K562 (cell line): Measurements from ENCODE around the gene MVK. TPM values are rescaled to one million over a fixed set of nuclear protein-coding genes. Genes with fewer than 3 reads are reported as not detected.

Experiments
- ATAC-seq: fragments of 200-7000 bp; cut with Tn5 transposase; 3 replicates; pipeline ENCODE4 v1.9.1; 2020; ENCODE audit warnings: moderate library complexity
- BruUV-seq: library from RNA; stranded (reverse); fragments of 400-500 nt; replicated peaks from 2 replicates; lab custom pipeline; 2021; lab: Mats Ljungman, UMichigan
- CTCF ChIA-PET: fragments of 300-600 bp; formaldehyde crosslinking; extraction: SDS; loops from one replicate; lab custom pipeline; 2021; ENCODE audit warnings: low intra/inter-chr PET ratio; lab: Yijun Ruan, JAX
- POLR2A ChIA-PET: fragments of 300-600, 350-650 bp; sonication (Branson Sonifier 250); formaldehyde crosslinking; extraction: SDS; loops from one replicate; lab custom pipeline; 2021; ENCODE audit warnings: antibody characterized with exemption, inconsistent platforms; lab: Yijun Ruan, JAX
- DNase-seq, 4 experiments: peaks; one replicate each; pipeline versions ENCODE4 v3.0.0 to v3.0.0-alpha.2; 2011 to 2018; ENCODE audit warnings: low spot score in 3 of 4, mixed read lengths in 3 of 4; ENCODE audit errors: extremely low read depth in 1 of 4
- FAIRE-seq: peaks from 2 replicates; lab custom pipeline; 2011; peaks lifted over from hg19 to GRCh38; lab: Jason Lieb, UNC
- H2AFZ ChIP-seq: 2 replicates; pipeline ENCODE4 v1.6.0; 2011; ENCODE audit warnings: low read depth, low read length, control low read depth, inconsistent platforms
- H3K27ac ChIP-seq: fragments of 200-600 bp; 3 replicates; pipeline ENCODE4 v1.8.0; 2011; ENCODE audit warnings: low read depth, mild to moderate bottlenecking, control low read depth, inconsistent platforms, low read length, moderate library complexity, mixed read lengths; ENCODE audit errors: extremely low read depth
- H3K27me3 ChIP-seq, 2 experiments: fragments of 300-600 bp in 1 of 2; 2 replicates in 1 of 2; 3 replicates in 1 of 2; pipeline versions ENCODE4 v1.6.0 to v1.8.0; 2011; ENCODE audit warnings: inconsistent platforms in 2 of 2, low read length in 2 of 2, mild to moderate bottlenecking in 1 of 2, mixed read lengths in 1 of 2, moderate library complexity in 1 of 2; ENCODE audit not compliant: control insufficient read depth in 2 of 2, insufficient read depth in 2 of 2
- H3K36me3 ChIP-seq: fragments of 300-600 bp; 3 replicates; pipeline ENCODE4 v1.8.0; 2011; ENCODE audit warnings: mild to moderate bottlenecking, low read length, inconsistent platforms; ENCODE audit not compliant: control insufficient read depth, insufficient read depth
- H3K4me1 ChIP-seq, 2 experiments: fragments of 200-600 bp in 1 of 2; replicated peaks in 1 of 2; 2 replicates in 1 of 2; 3 replicates in 1 of 2; pipeline versions ENCODE4 v1.5.1 to v1.8.0; 2011; ENCODE audit warnings: inconsistent platforms in 2 of 2, low read length in 2 of 2, mild to moderate bottlenecking in 1 of 2, mixed read lengths in 1 of 2, moderate library complexity in 1 of 2; ENCODE audit not compliant: control insufficient read depth in 2 of 2, insufficient read depth in 2 of 2
- H3K4me2 ChIP-seq: 2 replicates; pipeline ENCODE4 v1.6.1; 2011; ENCODE audit warnings: low read length, control low read depth, inconsistent platforms, mixed read lengths; ENCODE audit not compliant: insufficient read depth
- H3K4me3 ChIP-seq: fragments of 200-600 bp; sonication (generic), shearing (Covaris generic); 2 replicates; pipeline ENCODE4 v1.5.1; 2016; ENCODE audit warnings: control low read depth, inconsistent platforms
- H3K79me2 ChIP-seq: fragments of 200-600 bp; 3 replicates; pipeline ENCODE4 v1.8.0; 2011; ENCODE audit warnings: low read length, inconsistent platforms; ENCODE audit not compliant: control insufficient read depth, insufficient read depth
- H3K9ac ChIP-seq, 2 experiments: 2 replicates each; pipeline versions ENCODE4 v1.6.0 to v1.6.1; 2011; ENCODE audit warnings: low read depth in 2 of 2, low read length in 2 of 2, control low read depth in 1 of 2, inconsistent platforms in 1 of 2, mild to moderate bottlenecking in 1 of 2, mixed read lengths in 1 of 2; ENCODE audit not compliant: insufficient read depth in 1 of 2
- H3K9me1 ChIP-seq: one replicate; pipeline ENCODE4 v1.6.0; 2011; ENCODE audit warnings: inconsistent platforms, mild to moderate bottlenecking, low read length, moderate library complexity; ENCODE audit not compliant: control insufficient read depth, insufficient read depth
- H3K9me3 ChIP-seq: replicated peaks from 2 replicates; pipeline ENCODE4 v1.5.1; 2011; ENCODE audit warnings: low read depth, low read length, inconsistent platforms; ENCODE audit not compliant: control insufficient read depth, insufficient read depth
- H4K20me1 ChIP-seq: replicated peaks from 2 replicates; pipeline ENCODE4 v1.6.1; 2011; ENCODE audit warnings: low read length, inconsistent platforms, mixed read lengths; ENCODE audit not compliant: control insufficient read depth, insufficient read depth
- BRF1 ChIP-seq: IDR thresholded peaks from 3 replicates; pipeline ENCODE4 v1.6.1; 2011; ENCODE audit warnings: borderline replicate concordance, mild to moderate bottlenecking; ENCODE audit not compliant: insufficient read length; ENCODE audit errors: extremely low read depth
- BRF2 ChIP-seq: IDR thresholded peaks from 3 replicates; pipeline ENCODE4 v1.6.1; 2011; ENCODE audit warnings: borderline replicate concordance, mild to moderate bottlenecking; ENCODE audit not compliant: insufficient read length, insufficient read depth
- ERF ChIP-seq: fragments of 450-650 bp; formaldehyde crosslinking; IDR thresholded peaks from 2 replicates; pipeline ENCODE4 v1.4.0; 2020; ENCODE audit warnings: mild to moderate bottlenecking, mixed read lengths
- GMEB1 ChIP-seq: fragments of 250-450 bp; sonication (Bioruptor Pico); IDR thresholded peaks from 2 replicates; pipeline ENCODE4 v1.4.0; 2020; ENCODE audit warnings: mild to moderate bottlenecking
- HDAC1 ChIP-seq, 2 experiments: fragments of 450-650 bp; IDR thresholded peaks; 2 replicates each; pipeline ENCODE4 v1.6.1; 2016 to 2017; ENCODE audit warnings: inconsistent platforms in 1 of 2, mild to moderate bottlenecking in 1 of 2, moderate library complexity in 1 of 2
- HMG20A ChIP-seq: fragments of 450-650 bp; formaldehyde crosslinking; conservative IDR thresholded peaks from 2 replicates; pipeline ENCODE4 v1.4.0; 2020; ENCODE audit warnings: mild to moderate bottlenecking, mixed read lengths
- HNRNPUL1 ChIP-seq: fragments of 200-400 bp; formaldehyde crosslinking; IDR thresholded peaks from 2 replicates; pipeline ENCODE4 v1.6.1; 2017; ENCODE audit warnings: low read length
- LEF1 ChIP-seq: fragments of 450-650 bp; IDR thresholded peaks from 2 replicates; pipeline ENCODE4 v1.6.1; 2016; ENCODE audit warnings: mild to moderate bottlenecking
- MAX ChIP-seq: sonication (generic); formaldehyde crosslinking; IDR thresholded peaks from 2 replicates; pipeline ENCODE4 v1.9.0; 2022; ENCODE audit warnings: mild to moderate bottlenecking, missing genetic modification reagents
- MNT ChIP-seq, 2 experiments: fragments of 450-650 bp; conservative IDR thresholded peaks; 2 replicates each; pipeline ENCODE4 v1.6.1; 2017; ENCODE audit warnings: mild to moderate bottlenecking in 2 of 2, moderate library complexity in 2 of 2
- PHTF2 ChIP-seq: fragments of 250-450 bp; sonication (Bioruptor Pico); IDR thresholded peaks from 2 replicates; pipeline ENCODE4 v1.5.0; 2021; ENCODE audit warnings: mild to moderate bottlenecking
- RBM22 ChIP-seq: fragments of 200-400 bp; formaldehyde crosslinking; IDR thresholded peaks from 2 replicates; pipeline ENCODE4 v1.6.1; 2018; ENCODE audit warnings: low read length, low read depth; ENCODE audit not compliant: poor library complexity, severe bottlenecking
- RFX1 ChIP-seq: fragments of 450-650 bp; IDR thresholded peaks from 2 replicates; pipeline ENCODE4 v1.6.1; 2016; ENCODE audit warnings: mild to moderate bottlenecking, moderate library complexity
- SETDB1 ChIP-seq: IDR thresholded peaks from one replicate; pipeline ENCODE4 v1.6.1; 2012; ENCODE audit warnings: low read length, control low read depth, inconsistent platforms
- ZBTB5 ChIP-seq: fragments of 450-650 bp; IDR thresholded peaks from 2 replicates; pipeline ENCODE4 v1.6.1; 2017; ENCODE audit warnings: antibody characterized with exemption
- ZNF143 ChIP-seq: sonication (generic); formaldehyde crosslinking; IDR thresholded peaks from 2 replicates; pipeline ENCODE4 v1.9.0; 2022; ENCODE audit warnings: mild to moderate bottlenecking, missing genetic modification reagents
- ZNF431 ChIP-seq: sonication (generic); formaldehyde crosslinking; IDR thresholded peaks from 2 replicates; pipeline ENCODE4 v1.8.0; 2022; ENCODE audit warnings: mild to moderate bottlenecking, missing genetic modification reagents
- ZNF696 ChIP-seq: fragments of 250-450 bp; sonication (Bioruptor Pico); conservative IDR thresholded peaks from 2 replicates; pipeline ENCODE4 v1.4.0; 2020; ENCODE audit warnings: mild to moderate bottlenecking, moderate library complexity
- WGBS: fragments of 100-300 bp; shearing (Covaris generic); methylation state at CpG from one replicate; pipeline ENCODE4 v1.1.6; 2016; ENCODE audit warnings: low coverage, mixed read lengths; ENCODE audit not compliant: insufficient coverage; ENCODE audit errors: missing lambda C conversion rate; 5-methylcytosine and 5-hydroxymethylcytosine counted together
- in situ Hi-C: fragments of 300-500 bp; cut with MboI; formaldehyde crosslinking; loops from 4 replicates; pipeline ENCODE4 v1.15.0; 2018; ENCODE audit warnings: inconsistent platforms, mixed read lengths
- intact Hi-C: fragments of 100-400 bp; cut with micrococcal nuclease; formaldehyde crosslinking; loops from 2 replicates; pipeline ENCODE4 v1.14.2; 2022
- polyA plus RNA-seq, 8 experiments: library from polyadenylated mRNA; depleted of rRNA in 4 of 8; stranded (reverse) in 5 of 8; unstranded in 3 of 8; fragments of >200 nt; fragmentation: Nextera tagmentation in 2 of 8; fragmentation: Illumina TruSeq in 1 of 8; extraction: Ambion mirVana in 2 of 8; extraction: Trizol in 1 of 8; gene quantifications; 2 replicates each; pipeline versions ENCODE4 v1.2.1 to v1.2.3, GENCODE V29; 2011 to 2014; ENCODE audit warnings: inconsistent platforms in 1 of 8, missing spikeins in 1 of 8
- total RNA-seq, 7 experiments: library from RNA; depleted of rRNA in 6 of 7; stranded (reverse); fragments of >200 nt in 6 of 7; fragmentation: Illumina TruSeq in 2 of 7; extraction: Trizol in 2 of 7; gene quantifications; 2 replicates each; pipeline versions ENCODE4 v1.2.1 to v1.2.3, GENCODE V29; 2011 to 2021; ENCODE audit warnings: low replicate concordance in 1 of 7

MVK gene
- total and polyA plus RNA-seq, 9 of the 15 experiments (the other 6 are each of a cell fraction or from before 2014, with no cell fraction given): 0.41 to 33.6 (median 18.8) TPM

GRCh38 chr12:109617491-109617890 is 43.9 kb downstream of the MVK start:
- no peak overlapping the region for H3K27ac ChIP-seq
- TF ChIP-seq MAX (CRISPR knock-in tag) (no peak), ZNF431 (CRISPR knock-in tag) (no peak), SETDB1 (no peak), HMG20A (CRISPR knock-in tag) (no peak), LEF1 (no peak), ZBTB5 (no peak), ERF (no peak), RFX1 (no peak), GMEB1 (CRISPR knock-in tag) (no peak), PHTF2 (CRISPR knock-in tag) (no peak), HDAC1 (IDR thresholded peaks at IDR 0.05) (no peak), RBM22 (no peak), HNRNPUL1 (no peak), ZNF696 (CRISPR knock-in tag) (no peak), ZNF143 (CRISPR knock-in tag) (no peak), BRF1 (no peak), MNT (conservative IDR thresholded peaks at IDR 0.05) (no peak), BRF2 (no peak)

More at GRCh38 chr12:109617491-109617890, 43.9 kb downstream of the MVK start:
- DNase-seq: no peak
- Histone ChIP-seq H2AFZ (no peak overlapping the region), H3K4me1 (peaks cover 0 to 3% of the 10 kb centered on the region in 2 experiments; a peak in 1 of 5 replicates), H3K9me3 (no peaks in the 10 kb centered on the region), H3K27me3 (peaks cover 50 to 76% of the 10 kb centered on the region in 2 experiments; a peak in 4 of 5 replicates), H3K4me2 (no peak overlapping the region), H3K9ac (peak overlapping the region in 1 of 2 experiments; percentile 10; a peak in 1 of 4 replicates), H3K4me3 (no peak overlapping the region), H4K20me1 (peaks cover 10% of the 10 kb centered on the region; the same call in 1 of the 2 replicates), H3K9me1 (no peaks in the 10 kb centered on the region), H3K79me2 (no peaks in the 10 kb centered on the region), H3K36me3 (no peaks in the 10 kb centered on the region)
- intact Hi-C loops (no loop called here), in situ Hi-C loops (no loop called here)
- ChIA-PET POLR2A (interaction anchor here (1.3 kb wide), 1 partner anchor 23 kb away, joined by 3 read pairs; no protein-coding TSS in a partner anchor), CTCF (no interaction called here)
- BruUV-seq: no TSS peak
- no peak for FAIRE-seq
- ATAC-seq: no peak
- WGBS: under 1% methylated on average over 10 of the region's 10 CpGs
